Glutamatergic neuron (in vitro differentiated cells): ENCODE data around the gene GLI3. TPM values are rescaled to one million over a fixed set of nuclear protein-coding genes. Genes with fewer than 3 reads are reported as not detected.

Experiments used
- DNase-seq: peaks from one replicate; pipeline ENCODE4 v3.0.0; 2022
- H3K27ac Mint-ChIP-seq: one replicate; pipeline ENCODE4 v1.8.0; 2020; ENCODE audit warnings: mild to moderate bottlenecking, mixed read lengths, inconsistent platforms; ENCODE audit not compliant: unreplicated experiment
- H3K27me3 Mint-ChIP-seq: one replicate; pipeline ENCODE4 v1.8.0; 2020; ENCODE audit warnings: mild to moderate bottlenecking, moderate library complexity, mixed read lengths, inconsistent platforms; ENCODE audit not compliant: unreplicated experiment
- H3K36me3 Mint-ChIP-seq: one replicate; pipeline ENCODE4 v1.8.0; 2020; ENCODE audit warnings: mild to moderate bottlenecking, mixed read lengths, inconsistent platforms; ENCODE audit not compliant: unreplicated experiment
- H3K4me1 Mint-ChIP-seq: one replicate; pipeline ENCODE4 v1.8.0; 2020; ENCODE audit warnings: mild to moderate bottlenecking, low read depth, mixed read lengths, inconsistent platforms; ENCODE audit not compliant: unreplicated experiment
- H3K4me3 Mint-ChIP-seq: one replicate; pipeline ENCODE4 v1.8.0; 2020; ENCODE audit warnings: mild to moderate bottlenecking, mixed read lengths, inconsistent platforms; ENCODE audit not compliant: unreplicated experiment
- H3K9me3 Mint-ChIP-seq: one replicate; pipeline ENCODE4 v1.8.0; 2020; ENCODE audit warnings: mild to moderate bottlenecking, moderate library complexity, mixed read lengths, inconsistent platforms; ENCODE audit not compliant: unreplicated experiment
- long read RNA-seq: library from polyadenylated mRNA; unstranded; transcript quantifications from one replicate; pipeline ENCODE4 v2.0.0, GENCODE V29; 2020; ENCODE audit not compliant: unreplicated experiment
- total RNA-seq: library from RNA; stranded (reverse); fragmentation: NEBNext Ultra II Directional; extraction: Animal tissue kit (Norgen Biotek cat#: 25700); gene quantifications from one replicate; pipeline ENCODE4 v1.2.1, GENCODE V29; 2021; ENCODE audit not compliant: unreplicated experiment
- TF ChIP-seq, protein P1 (sequence below): fragments of 200-600 bp; sonication (generic); IDR thresholded peaks from one replicate; pipeline ENCODE4 v1.5.0; 2021; ENCODE audit not compliant: partially characterized antibody, unreplicated experiment

GLI3 gene
- total RNA-seq: 2.9 TPM
- long read RNA-seq: 0 reads

DNA sequence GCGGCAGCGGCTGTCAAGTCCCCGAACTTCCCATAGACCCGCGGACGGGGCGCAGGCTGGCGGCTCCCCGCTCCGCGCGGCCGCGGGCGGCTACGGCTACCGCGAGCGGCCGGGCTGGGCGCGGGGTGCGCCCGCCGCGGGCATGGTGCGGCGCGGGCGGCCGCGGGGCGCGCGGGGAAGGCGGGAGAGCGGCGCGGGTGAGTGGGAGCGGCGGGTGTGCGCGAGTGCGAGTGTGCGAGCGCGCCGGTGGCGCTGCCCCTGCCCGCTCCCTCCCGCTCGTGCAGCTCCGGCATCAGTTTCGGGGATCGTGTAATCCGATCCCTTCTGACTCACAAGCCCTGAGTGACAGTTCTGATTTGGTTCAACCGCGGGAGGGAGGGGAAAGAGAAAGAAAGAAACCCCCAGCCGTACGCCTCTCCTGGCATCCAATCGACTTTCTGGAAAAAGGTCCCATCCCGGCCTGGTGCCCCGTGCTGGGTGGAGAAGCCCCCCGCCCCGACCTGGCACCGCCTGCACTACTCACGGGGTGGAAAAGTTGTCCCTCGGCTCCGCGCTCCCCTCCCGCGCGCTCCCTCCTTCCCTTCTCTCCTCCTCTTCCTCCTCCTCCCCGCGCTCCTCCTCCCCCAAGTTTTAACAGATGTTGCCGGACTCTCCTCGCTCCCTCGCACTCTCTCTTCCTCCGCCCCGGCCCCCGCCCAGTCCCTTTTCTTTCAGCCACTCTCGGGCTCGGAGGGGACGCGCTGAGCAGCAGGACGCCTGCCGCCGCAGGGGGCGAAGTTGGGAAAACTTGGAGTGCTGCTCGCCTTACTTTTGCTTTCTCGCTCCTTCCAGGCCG lies at the start of gene GLI3:
GLI3 (minus strand) TSS at position 234 of the 835 bp plus-strand sequence. CDS start 13,956 bp downstream, outside the sequence.
- Mint-ChIP-seq H3K9me3 (peaks cover 5% of the 10 kb centered on the region), H3K27ac (no peak within 1 kb of the TSS), H3K4me3 (peak within 1 kb of the TSS; percentile 86), H3K4me1 (peaks cover 10% of the 10 kb centered on the region), H3K27me3 (peaks cover 12% of the 10 kb centered on the region), H3K36me3 (no peaks in the 10 kb centered on the region)
- DNase-seq: peak; percentile 48
- TF ChIP-seq, protein P1, sequence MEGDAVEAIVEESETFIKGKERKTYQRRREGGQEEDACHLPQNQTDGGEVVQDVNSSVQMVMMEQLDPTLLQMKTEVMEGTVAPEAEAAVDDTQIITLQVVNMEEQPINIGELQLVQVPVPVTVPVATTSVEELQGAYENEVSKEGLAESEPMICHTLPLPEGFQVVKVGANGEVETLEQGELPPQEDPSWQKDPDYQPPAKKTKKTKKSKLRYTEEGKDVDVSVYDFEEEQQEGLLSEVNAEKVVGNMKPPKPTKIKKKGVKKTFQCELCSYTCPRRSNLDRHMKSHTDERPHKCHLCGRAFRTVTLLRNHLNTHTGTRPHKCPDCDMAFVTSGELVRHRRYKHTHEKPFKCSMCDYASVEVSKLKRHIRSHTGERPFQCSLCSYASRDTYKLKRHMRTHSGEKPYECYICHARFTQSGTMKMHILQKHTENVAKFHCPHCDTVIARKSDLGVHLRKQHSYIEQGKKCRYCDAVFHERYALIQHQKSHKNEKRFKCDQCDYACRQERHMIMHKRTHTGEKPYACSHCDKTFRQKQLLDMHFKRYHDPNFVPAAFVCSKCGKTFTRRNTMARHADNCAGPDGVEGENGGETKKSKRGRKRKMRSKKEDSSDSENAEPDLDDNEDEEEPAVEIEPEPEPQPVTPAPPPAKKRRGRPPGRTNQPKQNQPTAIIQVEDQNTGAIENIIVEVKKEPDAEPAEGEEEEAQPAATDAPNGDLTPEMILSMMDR: no peak

DNA sequence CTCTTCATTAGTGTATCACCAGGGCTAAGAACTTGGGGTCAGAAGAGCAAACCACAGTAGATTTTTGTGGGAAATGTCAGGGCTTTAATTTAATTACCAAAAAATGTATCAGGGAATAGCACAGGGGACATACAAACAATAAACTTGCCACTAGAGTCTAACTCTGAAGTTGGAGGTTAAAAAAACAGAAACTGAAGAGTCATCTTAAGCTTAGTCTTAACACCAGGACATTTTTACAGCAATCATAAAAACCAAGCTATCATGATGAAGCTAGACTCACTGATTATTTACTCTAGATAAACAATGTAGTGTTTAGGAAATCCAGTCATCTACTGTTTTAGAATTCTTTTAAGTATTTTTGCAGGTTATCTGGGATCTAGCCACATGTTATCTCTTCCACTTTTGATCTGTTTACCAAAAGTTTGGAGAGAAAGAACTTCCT lies 48.4 kb upstream of the GLI3 start:
- no peak for DNase-seq
- TF ChIP-seq, protein P1: no peak
- H3K9me3 Mint-ChIP-seq: peaks cover 2% of the 10 kb centered on the region
- H3K27me3 Mint-ChIP-seq: no peaks in the 10 kb centered on the region
- no peaks in the 10 kb centered on the region for H3K4me1 Mint-ChIP-seq
- H3K27ac Mint-ChIP-seq: no peak overlapping the region
- no peak overlapping the region for H3K4me3 Mint-ChIP-seq
- H3K36me3 Mint-ChIP-seq: no peaks in the 10 kb centered on the region

DNA sequence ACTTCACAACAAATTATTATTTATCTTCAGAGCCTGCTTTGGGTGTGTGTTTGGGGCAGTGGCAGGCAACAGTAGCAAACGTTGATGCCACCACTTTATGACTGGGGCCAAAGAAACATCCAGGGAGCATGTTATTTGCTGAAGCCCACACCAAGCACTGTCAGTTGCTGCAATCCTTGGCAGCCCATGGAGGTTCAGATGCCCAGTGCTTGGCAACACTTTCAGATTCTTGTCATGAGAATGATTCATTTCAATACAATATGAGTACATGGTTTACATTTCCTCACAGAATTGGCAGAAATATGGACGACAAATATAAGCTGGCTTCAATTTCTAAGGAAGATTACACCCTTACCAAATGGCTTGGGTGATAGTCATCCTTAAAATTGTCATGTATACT lies 46.5 kb upstream of the GLI3 start:
- Mint-ChIP-seq H3K4me1 (no peaks in the 10 kb centered on the region), H3K27me3 (no peaks in the 10 kb centered on the region), H3K9me3 (no peaks in the 10 kb centered on the region), H3K4me3 (no peak overlapping the region), H3K27ac (no peak overlapping the region), H3K36me3 (no peaks in the 10 kb centered on the region)
- TF ChIP-seq, protein P1: no peak
- DNase-seq: no peak

DNA sequence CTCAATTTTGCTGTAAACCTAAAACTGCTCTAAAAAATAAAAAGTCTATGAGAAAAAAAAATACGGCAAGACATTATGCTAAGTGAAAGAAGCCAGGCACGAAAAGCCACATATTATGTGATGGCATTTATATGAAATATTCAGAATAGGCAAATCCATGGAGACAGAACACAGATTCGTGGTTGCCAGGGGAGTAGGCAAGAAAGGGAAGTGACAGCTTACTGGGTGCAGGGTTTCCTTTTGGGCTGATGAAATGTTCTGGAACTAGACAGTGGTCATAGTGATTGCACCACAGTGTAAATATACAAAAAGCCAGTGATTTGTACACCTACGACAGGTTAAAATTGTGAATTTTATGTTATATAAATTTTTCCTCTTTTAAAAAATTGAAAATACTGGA lies 41.3 kb upstream of the GLI3 start:
- H3K9me3 Mint-ChIP-seq: no peaks in the 10 kb centered on the region

More for the DNA sequence above, 41.3 kb upstream of the GLI3 start:
- no peaks in the 10 kb centered on the region for H3K27me3 Mint-ChIP-seq
- no peaks in the 10 kb centered on the region for H3K36me3 Mint-ChIP-seq
- H3K4me1 Mint-ChIP-seq: no peaks in the 10 kb centered on the region
- H3K4me3 Mint-ChIP-seq: no peak overlapping the region
- no peak overlapping the region for H3K27ac Mint-ChIP-seq
- TF ChIP-seq, protein P1: no peak
- DNase-seq: no peak
